ES-I3 (cell line): ENCODE results near the gene KLK3.
"Not testable (repeated sequence)": the region's sequence is repeated elsewhere in the genome, so short reads cannot be mapped to it uniquely, and the experiment has no call there.

Experiments used
- H3K36me3 ChIP-seq: 2 replicates; pipeline ENCODE4 v1.6.1; 2013; ENCODE audit warnings: mild to moderate bottlenecking, low read length, control low read depth, moderate library complexity; ENCODE audit not compliant: insufficient read depth
- H3K4me1 ChIP-seq: 2 replicates; pipeline ENCODE4 v1.6.1; 2013; ENCODE audit warnings: mild to moderate bottlenecking, control low read depth, low read length; ENCODE audit not compliant: insufficient read depth
- H3K9ac ChIP-seq: 2 replicates; pipeline ENCODE4 v1.6.1; 2013; ENCODE audit warnings: low read depth, mild to moderate bottlenecking, low read length, moderate library complexity
- H3K9me3 ChIP-seq: 2 replicates; pipeline ENCODE4 v1.6.1; 2013; ENCODE audit warnings: mild to moderate bottlenecking, low read length, moderate library complexity; ENCODE audit not compliant: control insufficient read depth, insufficient read depth

KLK3 gene

GRCh38 chr19:50893047-50893736 lies 38.5 kb downstream of the KLK3 start:
- Histone ChIP-seq H3K9me3 (peaks cover 5% of the 10 kb centered on the region; the same call in 1 of the 2 replicates), H3K4me1 (no peaks in the 10 kb centered on the region), H3K9ac (no peak overlapping the region), H3K36me3 (no peaks in the 10 kb centered on the region)

- H3K9me3 ChIP-seq = peaks cover 5% of the 10 kb centered on the region; the same call in 1 of the 2 replicates
- H3K4me1 ChIP-seq = no peaks in the 10 kb centered on the region
- H3K36me3 ChIP-seq = no peaks in the 10 kb centered on the region
- no peak overlapping the region for H3K9ac ChIP-seq
These were observed 40.0 kb downstream of the KLK3 start for GRCh38 chr19:50894478-50895356.

- H3K9ac ChIP-seq, H3K9me3 ChIP-seq, H3K4me1 ChIP-seq, H3K36me3 ChIP-seq: not testable (repeated sequence)
These were observed 41.4 kb downstream of the KLK3 start for GRCh38 chr19:50896089-50896590.

- no peaks in the 10 kb centered on the region for H3K36me3 ChIP-seq
- peaks cover 5% of the 10 kb centered on the region; the same call in 1 of the 2 replicates for H3K9me3 ChIP-seq
- H3K4me1 ChIP-seq = no peaks in the 10 kb centered on the region
- no peak overlapping the region for H3K9ac ChIP-seq
These were observed 42.0 kb downstream of the KLK3 start for GRCh38 chr19:50896591-50897190.

GRCh38 chr19:50897191-50897607 lies 42.5 kb downstream of the KLK3 start:
- Histone ChIP-seq H3K4me1 (no peaks in the 10 kb centered on the region), H3K9ac (no peak overlapping the region), H3K36me3 (no peaks in the 10 kb centered on the region), H3K9me3 (peaks cover 5% of the 10 kb centered on the region; the same call in 1 of the 2 replicates)

GRCh38 chr19:50897612-50898011 lies 42.9 kb downstream of the KLK3 start:
- no peak overlapping the region for H3K9ac ChIP-seq
- peaks cover 5% of the 10 kb centered on the region; the same call in 1 of the 2 replicates for H3K9me3 ChIP-seq
- H3K4me1 ChIP-seq = no peaks in the 10 kb centered on the region
- H3K36me3 ChIP-seq = no peaks in the 10 kb centered on the region

GRCh38 chr19:50898018-50898417 lies 43.3 kb downstream of the KLK3 start:
- no peak overlapping the region for H3K9ac ChIP-seq
- no peaks in the 10 kb centered on the region for H3K4me1 ChIP-seq
- peaks cover 5% of the 10 kb centered on the region; the same call in 1 of the 2 replicates for H3K9me3 ChIP-seq
- H3K36me3 ChIP-seq = no peaks in the 10 kb centered on the region

- Histone ChIP-seq H3K4me1 (no peaks in the 10 kb centered on the region), H3K9ac (no peak overlapping the region), H3K36me3 (no peaks in the 10 kb centered on the region), H3K9me3 (peaks cover 1% of the 10 kb centered on the region; the same call in 1 of the 2 replicates)
These were observed 44.9 kb downstream of the KLK3 start for GRCh38 chr19:50899569-50899968.

GRCh38 chr19:50902640-50903039 lies 47.9 kb downstream of the KLK3 start:
- H3K36me3 ChIP-seq = no peaks in the 10 kb centered on the region
- no peaks in the 10 kb centered on the region for H3K4me1 ChIP-seq
- H3K9me3 ChIP-seq = no peaks in the 10 kb centered on the region
- H3K9ac ChIP-seq = no peak overlapping the region

- no peak overlapping the region for H3K9ac ChIP-seq
- H3K9me3 ChIP-seq = no peaks in the 10 kb centered on the region
- no peaks in the 10 kb centered on the region for H3K4me1 ChIP-seq
- no peaks in the 10 kb centered on the region for H3K36me3 ChIP-seq
These were observed 51.5 kb downstream of the KLK3 start for GRCh38 chr19:50906217-50906616.

GRCh38 chr19:50908336-50908735 lies 53.6 kb downstream of the KLK3 start:
- Histone ChIP-seq H3K9ac (no peak overlapping the region; the same call in 1 of the 2 replicates), H3K9me3 (no peaks in the 10 kb centered on the region), H3K36me3 (no peaks in the 10 kb centered on the region), H3K4me1 (no peaks in the 10 kb centered on the region)

- peak overlapping the region; percentile 48; the same call in 1 of the 2 replicates for H3K9ac ChIP-seq
These were observed 54.7 kb downstream of the KLK3 start for GRCh38 chr19:50909240-50910070.

More at GRCh38 chr19:50909240-50910070, 54.7 kb downstream of the KLK3 start:
- no peaks in the 10 kb centered on the region for H3K4me1 ChIP-seq
- H3K36me3 ChIP-seq = no peaks in the 10 kb centered on the region
- H3K9me3 ChIP-seq = no peaks in the 10 kb centered on the region
